ENCODE results near the gene TARM1.
"Not testable (repeated sequence)": the region's sequence is repeated elsewhere in the genome, so short reads cannot be mapped to it uniquely, and the experiment has no call there.

DNA sequence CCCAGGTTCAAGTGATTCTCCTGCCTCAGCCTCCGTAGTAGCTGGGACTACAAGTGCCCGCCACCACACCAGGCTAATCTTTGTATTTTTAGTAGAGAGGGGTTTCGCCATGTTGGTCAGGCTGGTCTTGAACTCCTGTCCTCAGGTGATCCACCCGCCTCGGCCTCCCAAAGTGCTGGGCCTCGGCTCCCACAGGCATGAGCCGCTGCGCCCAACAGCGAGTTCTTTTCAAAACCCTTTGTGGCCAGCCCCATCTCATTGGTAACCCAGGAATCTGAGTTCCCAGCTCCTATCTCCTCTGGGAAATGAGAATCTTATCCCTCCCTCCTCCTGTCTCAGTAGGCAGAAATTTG, 18.7 kb upstream of the TARM1 start:
- TF ChIP-seq, protein P1, sequence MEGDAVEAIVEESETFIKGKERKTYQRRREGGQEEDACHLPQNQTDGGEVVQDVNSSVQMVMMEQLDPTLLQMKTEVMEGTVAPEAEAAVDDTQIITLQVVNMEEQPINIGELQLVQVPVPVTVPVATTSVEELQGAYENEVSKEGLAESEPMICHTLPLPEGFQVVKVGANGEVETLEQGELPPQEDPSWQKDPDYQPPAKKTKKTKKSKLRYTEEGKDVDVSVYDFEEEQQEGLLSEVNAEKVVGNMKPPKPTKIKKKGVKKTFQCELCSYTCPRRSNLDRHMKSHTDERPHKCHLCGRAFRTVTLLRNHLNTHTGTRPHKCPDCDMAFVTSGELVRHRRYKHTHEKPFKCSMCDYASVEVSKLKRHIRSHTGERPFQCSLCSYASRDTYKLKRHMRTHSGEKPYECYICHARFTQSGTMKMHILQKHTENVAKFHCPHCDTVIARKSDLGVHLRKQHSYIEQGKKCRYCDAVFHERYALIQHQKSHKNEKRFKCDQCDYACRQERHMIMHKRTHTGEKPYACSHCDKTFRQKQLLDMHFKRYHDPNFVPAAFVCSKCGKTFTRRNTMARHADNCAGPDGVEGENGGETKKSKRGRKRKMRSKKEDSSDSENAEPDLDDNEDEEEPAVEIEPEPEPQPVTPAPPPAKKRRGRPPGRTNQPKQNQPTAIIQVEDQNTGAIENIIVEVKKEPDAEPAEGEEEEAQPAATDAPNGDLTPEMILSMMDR (conservative IDR thresholded peaks at IDR 0.05 in 1 of 2, IDR thresholded peaks at IDR 0.05 in 1 of 2; ENCODE audit: extremely low read depth in 1 of 2, insufficient read depth in 1 of 2, low read depth in 1 of 2, low read length in 2 of 2): not testable (repeated sequence)
- TF ChIP-seq EZH2 (IDR thresholded peaks at IDR 0.05; ENCODE audit: borderline replicate concordance, low read length): not testable (repeated sequence)
